Naive thymus-derived CD4-positive, alpha-beta T cell (primary cell): ENCODE measurements around the gene DOK5. TPM values are rescaled to one million over a fixed set of nuclear protein-coding genes. Genes with fewer than 3 reads are reported as not detected.

ENCODE experiments used
- ATAC-seq: fragments of 150-1000 bp; cut with Tn5 transposase; 2 replicates; pipeline ENCODE4 v1.10.0; 2021; ENCODE audit warnings: mild to moderate bottlenecking, moderate library complexity
- CTCF ChIA-PET: fragments of 350-600 bp; sonication (Branson Sonifier 250); formaldehyde crosslinking; loops from one replicate; lab custom pipeline; 2021; ENCODE audit warnings: antibody characterized with exemption; lab: Charles Lee
- POLR2A ChIA-PET: fragments of 350-600 bp; sonication (Branson Sonifier 250); formaldehyde crosslinking; loops from one replicate; lab custom pipeline; 2021; ENCODE audit warnings: antibody characterized with exemption, inconsistent platforms; lab: Charles Lee
- DNase-seq, 9 donors: peaks; one replicate each; pipeline versions ENCODE4 v3.0.0 to v3.0.0-alpha.2; 2020 to 2022; ENCODE audit warnings: mixed read lengths in 1 of 9
- H3K27ac ChIP-seq: one replicate; pipeline ENCODE4 v1.7.0; 2013; ENCODE audit warnings: mild to moderate bottlenecking, low read depth, low read length, moderate library complexity
- H3K27me3 ChIP-seq, 2 donors: one replicate each; pipeline ENCODE4 v1.7.0; 2013; ENCODE audit warnings: low read length in 2 of 2, mild to moderate bottlenecking in 2 of 2, moderate library complexity in 2 of 2; ENCODE audit not compliant: control insufficient read depth in 2 of 2, insufficient read depth in 2 of 2
- H3K36me3 ChIP-seq, 3 experiments: 1 replicate in 2 of 3; 2 replicates in 1 of 3; pipeline ENCODE4 v1.7.0; 2013; ENCODE audit warnings: low read length in 3 of 3, mild to moderate bottlenecking in 3 of 3, moderate library complexity in 1 of 3; ENCODE audit not compliant: insufficient read depth in 3 of 3, control insufficient read depth in 2 of 3
- H3K4me1 ChIP-seq, 2 donors: one replicate each; pipeline ENCODE4 v1.7.0; 2013; ENCODE audit warnings: low read length in 2 of 2, mild to moderate bottlenecking in 2 of 2, moderate library complexity in 1 of 2; ENCODE audit not compliant: control insufficient read depth in 2 of 2, insufficient read depth in 2 of 2
- H3K4me3 ChIP-seq: 2 replicates; pipeline ENCODE4 v1.7.0; 2013; ENCODE audit warnings: mild to moderate bottlenecking, low read length
- H3K9me3 ChIP-seq, 3 experiments: 1 replicate in 2 of 3; 2 replicates in 1 of 3; pipeline ENCODE4 v1.7.0; 2013; ENCODE audit warnings: low read length in 3 of 3; ENCODE audit not compliant: control insufficient read depth in 2 of 3
- H3K27ac Mint-ChIP-seq, 9 donors: one replicate each; pipeline ENCODE4 v1.8.0; 2020 to 2022; ENCODE audit warnings: mixed read lengths in 9 of 9, mild to moderate bottlenecking in 8 of 9, moderate library complexity in 5 of 9, inconsistent platforms in 2 of 9
- H3K27me3 Mint-ChIP-seq, 5 donors: one replicate each; pipeline ENCODE4 v1.8.0; 2021 to 2022; ENCODE audit warnings: mixed read lengths in 5 of 5, mild to moderate bottlenecking in 1 of 5
- H3K36me3 Mint-ChIP-seq, 5 donors: one replicate each; pipeline ENCODE4 v1.8.0; 2020 to 2022; ENCODE audit warnings: mixed read lengths in 5 of 5, mild to moderate bottlenecking in 3 of 5, inconsistent platforms in 1 of 5
- H3K4me1 Mint-ChIP-seq, 7 donors: one replicate each; pipeline ENCODE4 v1.8.0; 2020 to 2022; ENCODE audit warnings: mixed read lengths in 7 of 7, mild to moderate bottlenecking in 3 of 7, inconsistent platforms in 1 of 7
- H3K4me3 Mint-ChIP-seq, 10 donors: one replicate each; pipeline ENCODE4 v1.8.0; 2020 to 2022; ENCODE audit warnings: mild to moderate bottlenecking in 10 of 10, mixed read lengths in 10 of 10, moderate library complexity in 6 of 10, inconsistent platforms in 2 of 10
- H3K9me3 Mint-ChIP-seq, 11 donors: one replicate each; pipeline ENCODE4 v1.8.0; 2020 to 2022; ENCODE audit warnings: mixed read lengths in 11 of 11, mild to moderate bottlenecking in 4 of 11, inconsistent platforms in 1 of 11, moderate library complexity in 1 of 11
- intact Hi-C, 2 donors: fragments of 100-400 bp; cut with micrococcal nuclease; formaldehyde crosslinking; loops; one replicate each; pipeline ENCODE4 v1.15.1; 2023
- polyA plus RNA-seq, 2 donors: library from polyadenylated mRNA; unstranded; fragments of 300-500 nt; fragmentation: Illumina TruSeq; gene quantifications; one replicate each; pipeline ENCODE4 v1.2.3, GENCODE V29; 2021
- total RNA-seq, 6 experiments: library from RNA in 5 of 6; stranded (reverse) in 5 of 6; gene quantifications; 1 replicate in 5 of 6; 2 replicates in 1 of 6; pipeline ENCODE4 v1.2.3 and lab custom pipeline; 2021 to 2026

DOK5 gene
- total and polyA plus RNA-seq, 7 experiments from 2014 or later = 0.85 TPM; not detected in 6

DNA sequence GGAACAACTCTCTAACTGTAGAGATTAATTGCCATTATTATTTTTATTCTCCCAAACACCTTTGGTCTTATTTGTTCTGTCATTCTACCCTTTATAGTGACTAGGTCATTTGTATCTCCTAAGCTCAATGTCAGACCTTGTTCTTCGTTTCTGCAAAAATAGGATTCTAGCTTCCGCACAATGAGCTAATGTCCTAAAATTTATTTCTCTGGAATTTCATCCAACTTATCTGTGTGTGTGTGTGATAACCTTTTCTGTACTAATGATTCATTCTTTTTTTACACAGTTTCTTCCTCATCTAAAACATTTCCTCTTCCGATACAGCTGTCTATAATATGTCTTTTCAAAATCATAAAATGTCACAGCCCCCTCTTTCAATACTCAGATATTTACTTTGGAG is 84.5 kb downstream of the DOK5 start:
- intact Hi-C loops = no loop called here
- DNase-seq (no peak), ATAC-seq (no peak)
- ChIA-PET CTCF (no interaction called here), POLR2A (no interaction called here)
- Mint-ChIP-seq H3K36me3 (no peaks in the 10 kb centered on the region), H3K4me1 (no peaks in the 10 kb centered on the region), H3K27me3 (peaks cover 0 to 13% (median 7%) of the 10 kb centered on the region in 5 donors), H3K27ac (no peak overlapping the region), H3K9me3 (peaks cover 0 to 3% (median 0%) of the 10 kb centered on the region in 11 donors), H3K4me3 (no peak overlapping the region)
- no peaks in the 10 kb centered on the region for H3K27me3 ChIP-seq
- no peaks in the 10 kb centered on the region for H3K36me3 ChIP-seq
- H3K27ac ChIP-seq = no peak overlapping the region
- H3K9me3 ChIP-seq = no peaks in the 10 kb centered on the region
- H3K4me1 ChIP-seq = no peaks in the 10 kb centered on the region
- H3K4me3 ChIP-seq = no peak overlapping the region

DNA sequence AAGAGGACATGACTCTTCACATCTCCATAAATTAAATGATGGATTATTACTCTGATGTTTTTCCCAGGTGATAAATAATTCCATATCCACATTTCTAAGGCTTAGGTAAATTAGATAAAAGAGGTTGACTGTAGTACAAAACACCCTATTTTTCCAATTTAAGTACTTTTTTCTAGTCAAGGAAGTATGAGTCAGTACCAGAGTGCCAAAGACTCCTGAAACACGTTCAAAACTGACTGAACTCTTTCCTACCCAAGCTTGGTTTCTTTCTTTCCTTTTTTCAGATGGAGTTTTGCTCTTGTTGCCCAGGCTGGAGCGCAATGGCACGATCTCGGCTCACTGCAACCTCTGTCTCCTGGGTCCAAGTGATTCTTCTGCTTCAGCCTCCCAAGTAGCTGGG is 85.0 kb downstream of the DOK5 start:
- no peak overlapping the region for H3K27ac Mint-ChIP-seq
- Histone ChIP-seq H3K9me3 (no peaks in the 10 kb centered on the region), H3K4me1 (no peaks in the 10 kb centered on the region), H3K27ac (no peak overlapping the region), H3K36me3 (no peaks in the 10 kb centered on the region), H3K27me3 (no peaks in the 10 kb centered on the region), H3K4me3 (no peak overlapping the region)
- peaks cover 0 to 3% (median 0%) of the 10 kb centered on the region in 11 donors for H3K9me3 Mint-ChIP-seq
- intact Hi-C loops = no loop called here
- CTCF ChIA-PET = no interaction called here
- ATAC-seq = no peak
- POLR2A ChIA-PET = no interaction called here
- H3K4me1 Mint-ChIP-seq = no peaks in the 10 kb centered on the region
- H3K27me3 Mint-ChIP-seq = peaks cover 0 to 13% (median 7%) of the 10 kb centered on the region in 5 donors
- H3K36me3 Mint-ChIP-seq = no peaks in the 10 kb centered on the region
- no peak overlapping the region for H3K4me3 Mint-ChIP-seq
- no peak for DNase-seq

DNA sequence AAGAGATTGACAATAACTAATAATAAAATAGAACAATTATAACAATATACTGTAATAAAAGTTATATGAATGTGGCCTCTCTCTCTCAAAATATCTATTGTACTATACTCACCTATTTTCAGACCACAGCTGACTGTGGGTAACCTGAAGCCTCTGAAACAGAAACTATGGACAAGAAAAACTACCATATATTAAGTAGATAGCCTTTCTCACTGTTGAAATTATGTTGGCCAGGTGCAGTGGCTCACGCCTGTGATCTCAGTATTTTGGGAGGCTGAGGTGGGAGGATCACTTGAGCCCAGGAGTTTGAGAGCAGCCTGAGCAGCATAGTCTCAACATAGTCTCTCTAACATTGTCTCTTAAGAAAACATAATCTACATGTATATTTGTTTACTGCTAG is 89.9 kb downstream of the DOK5 start:
- no peaks in the 10 kb centered on the region for H3K27me3 ChIP-seq
- Mint-ChIP-seq H3K27ac (no peak overlapping the region), H3K4me1 (no peaks in the 10 kb centered on the region), H3K4me3 (no peak overlapping the region), H3K36me3 (no peaks in the 10 kb centered on the region), H3K27me3 (peaks cover 0 to 6% (median 4%) of the 10 kb centered on the region in 5 donors), H3K9me3 (peaks cover 0 to 3% (median 0%) of the 10 kb centered on the region in 11 donors)
- no peak for ATAC-seq
- ChIA-PET POLR2A (no interaction called here), CTCF (no interaction called here)
- no peaks in the 10 kb centered on the region for H3K36me3 ChIP-seq
- H3K9me3 ChIP-seq = no peaks in the 10 kb centered on the region
- H3K4me1 ChIP-seq = no peaks in the 10 kb centered on the region
- no peak for DNase-seq
- no peak overlapping the region for H3K4me3 ChIP-seq
- intact Hi-C loops = no loop called here
- H3K27ac ChIP-seq = no peak overlapping the region

DNA sequence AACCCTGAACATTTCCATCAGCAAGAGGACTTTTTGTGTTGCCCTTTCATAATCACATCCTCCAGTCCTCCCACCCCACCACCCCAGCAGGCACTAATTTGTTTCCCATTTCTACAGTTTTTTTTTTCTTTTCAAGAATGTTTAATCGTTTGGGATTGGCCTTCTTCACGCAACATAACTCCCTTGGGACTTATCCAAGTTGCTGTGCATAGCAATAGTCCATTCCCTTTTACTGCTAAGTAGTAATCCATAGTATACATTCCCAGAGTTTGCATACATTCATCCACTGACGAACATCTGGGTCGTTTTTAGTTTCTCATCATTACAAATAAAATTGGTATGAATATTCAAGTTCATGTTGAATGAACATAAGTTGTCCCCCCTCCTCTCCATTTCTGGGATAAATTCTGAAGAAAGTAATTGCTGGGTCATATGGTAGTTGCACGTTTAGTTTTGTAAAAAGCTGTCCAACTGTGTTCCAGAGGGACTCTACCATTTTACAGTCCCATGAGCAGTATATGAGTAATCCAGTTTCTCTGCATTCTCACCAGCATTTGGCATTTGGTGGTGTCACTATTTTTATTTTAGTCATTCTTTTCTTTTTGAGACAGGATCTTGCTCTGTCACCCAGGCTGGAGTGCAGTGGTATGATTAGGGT is 90.8 kb downstream of the DOK5 start:
- Histone ChIP-seq H3K4me3 (no peak overlapping the region), H3K9me3 (no peaks in the 10 kb centered on the region), H3K27me3 (no peaks in the 10 kb centered on the region), H3K27ac (no peak overlapping the region), H3K4me1 (no peaks in the 10 kb centered on the region), H3K36me3 (no peaks in the 10 kb centered on the region)
- no peak for DNase-seq
- ATAC-seq = no peak
- no peaks in the 10 kb centered on the region for H3K9me3 Mint-ChIP-seq
- no peak overlapping the region for H3K4me3 Mint-ChIP-seq
- H3K4me1 Mint-ChIP-seq = no peaks in the 10 kb centered on the region
- ChIA-PET CTCF (no interaction called here), POLR2A (no interaction called here)
- peaks cover 0 to 6% (median 4%) of the 10 kb centered on the region in 5 donors for H3K27me3 Mint-ChIP-seq
- no peaks in the 10 kb centered on the region for H3K36me3 Mint-ChIP-seq
- intact Hi-C loops = no loop called here
- H3K27ac Mint-ChIP-seq = no peak overlapping the region

DNA sequence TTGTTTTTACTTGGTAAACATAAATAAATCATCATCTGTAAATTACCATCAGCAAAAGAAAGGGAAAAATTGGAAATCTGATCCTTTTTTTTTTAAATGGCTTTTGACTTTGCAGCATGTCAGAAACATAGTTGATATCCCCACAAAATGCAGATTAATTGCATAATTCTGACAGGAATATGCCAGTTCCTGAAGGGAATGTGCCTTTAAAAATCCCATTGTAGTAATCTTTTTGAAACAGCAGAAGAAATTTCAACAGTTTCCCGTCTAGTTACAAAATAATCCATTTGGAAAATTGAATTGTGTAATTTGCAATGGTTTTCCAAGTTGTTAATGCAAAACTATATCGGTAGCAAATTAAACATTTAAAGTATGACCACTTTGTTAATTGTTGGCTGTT is 95.2 kb downstream of the DOK5 start:
- DNase-seq (no peak), ATAC-seq (no peak)
- no peaks in the 10 kb centered on the region for H3K36me3 ChIP-seq
- ChIA-PET POLR2A (no interaction called here), CTCF (no interaction called here)
- H3K4me3 Mint-ChIP-seq = no peak overlapping the region
- H3K27ac Mint-ChIP-seq = no peak overlapping the region
- no peaks in the 10 kb centered on the region for H3K4me1 ChIP-seq
- no peak overlapping the region for H3K27ac ChIP-seq
- no peak overlapping the region for H3K4me3 ChIP-seq
- no peaks in the 10 kb centered on the region for H3K27me3 ChIP-seq
- H3K27me3 Mint-ChIP-seq = peaks cover 0 to 32% (median 6%) of the 10 kb centered on the region in 5 donors
- no peaks in the 10 kb centered on the region for H3K4me1 Mint-ChIP-seq
- peaks cover 0 to 5% (median 0%) of the 10 kb centered on the region in 11 donors for H3K9me3 Mint-ChIP-seq
- H3K36me3 Mint-ChIP-seq = peaks cover 0 to 4% (median 0%) of the 10 kb centered on the region in 5 donors
- intact Hi-C loops = no loop called here
- no peaks in the 10 kb centered on the region for H3K9me3 ChIP-seq

DNA sequence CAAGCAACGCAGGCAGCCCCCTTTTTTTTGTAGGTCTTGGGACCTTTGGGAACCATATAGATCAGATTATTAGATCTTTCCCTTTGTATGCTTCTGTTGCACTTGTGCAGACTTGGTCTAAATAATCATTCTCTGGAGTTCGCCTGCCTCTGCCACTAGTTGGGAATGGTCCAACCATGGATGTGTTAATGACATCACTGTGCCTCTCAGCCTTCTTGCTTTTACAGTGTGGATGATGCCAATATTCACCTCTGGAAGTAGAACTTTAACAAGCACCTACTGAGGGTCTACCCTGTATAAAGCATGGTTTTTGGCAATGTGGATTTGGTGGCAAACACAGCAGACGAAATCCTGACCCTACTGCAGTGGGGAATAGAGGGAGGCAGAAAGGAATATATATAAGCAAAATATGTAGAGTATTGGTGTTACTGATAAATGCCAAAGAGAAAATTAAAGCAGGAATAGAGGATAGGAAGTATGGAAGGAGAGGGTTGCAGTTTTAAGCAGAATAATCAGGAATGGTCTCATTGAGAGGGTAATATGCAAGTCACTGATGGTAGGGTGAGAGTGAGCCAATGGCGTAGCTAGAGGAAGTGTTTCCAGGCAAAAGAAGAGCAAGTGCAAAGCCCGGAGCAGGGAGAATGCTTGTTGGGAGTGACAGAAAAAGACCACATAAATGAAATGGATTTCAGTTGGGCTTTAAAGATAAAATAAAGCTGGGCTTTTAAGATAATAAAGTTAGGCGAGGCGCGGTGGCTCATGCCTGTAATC is 97.5 kb downstream of the DOK5 start:
- ATAC-seq (no peak), DNase-seq (no peak)
- CTCF ChIA-PET = no interaction called here
- H3K9me3 ChIP-seq = no peaks in the 10 kb centered on the region
- intact Hi-C loops = no loop called here
- POLR2A ChIA-PET = no interaction called here
- no peak overlapping the region for H3K27ac ChIP-seq
- H3K4me3 ChIP-seq = no peak overlapping the region
- Mint-ChIP-seq H3K4me1 (no peaks in the 10 kb centered on the region), H3K27me3 (peaks cover 0 to 32% (median 9%) of the 10 kb centered on the region in 5 donors), H3K9me3 (peaks cover 0 to 5% (median 0%) of the 10 kb centered on the region in 11 donors), H3K36me3 (peaks cover 0 to 4% (median 0%) of the 10 kb centered on the region in 5 donors), H3K27ac (no peak overlapping the region), H3K4me3 (no peak overlapping the region)
- H3K4me1 ChIP-seq = no peaks in the 10 kb centered on the region
- no peaks in the 10 kb centered on the region for H3K36me3 ChIP-seq
- H3K27me3 ChIP-seq = no peaks in the 10 kb centered on the region
